ENCODE results near the gene ASCC1.

ASCC1 gene

DNA sequence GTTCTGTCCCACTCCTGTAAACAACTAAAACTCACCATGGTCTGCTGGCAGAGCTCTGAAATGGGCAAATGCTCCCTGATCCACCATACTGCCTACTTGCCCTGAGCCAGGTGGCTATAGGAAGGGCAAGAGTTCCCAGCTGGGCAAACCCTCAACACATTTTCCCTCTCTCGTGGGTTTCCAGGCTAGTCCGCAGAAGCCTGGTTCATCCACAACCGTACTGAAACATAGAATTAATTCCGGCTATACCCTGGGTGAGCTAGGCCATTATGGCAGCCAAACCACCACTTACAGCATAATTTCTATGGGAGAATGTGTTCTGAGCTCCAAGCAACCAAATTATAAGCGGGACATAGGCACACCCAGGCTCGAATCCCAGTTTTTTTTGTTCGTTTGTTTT lies 37.5 kb upstream of the ASCC1 start:
- no peak for TF ChIP-seq ZFX (IDR thresholded peaks at IDR 0.05)
- TF ChIP-seq, protein P1, sequence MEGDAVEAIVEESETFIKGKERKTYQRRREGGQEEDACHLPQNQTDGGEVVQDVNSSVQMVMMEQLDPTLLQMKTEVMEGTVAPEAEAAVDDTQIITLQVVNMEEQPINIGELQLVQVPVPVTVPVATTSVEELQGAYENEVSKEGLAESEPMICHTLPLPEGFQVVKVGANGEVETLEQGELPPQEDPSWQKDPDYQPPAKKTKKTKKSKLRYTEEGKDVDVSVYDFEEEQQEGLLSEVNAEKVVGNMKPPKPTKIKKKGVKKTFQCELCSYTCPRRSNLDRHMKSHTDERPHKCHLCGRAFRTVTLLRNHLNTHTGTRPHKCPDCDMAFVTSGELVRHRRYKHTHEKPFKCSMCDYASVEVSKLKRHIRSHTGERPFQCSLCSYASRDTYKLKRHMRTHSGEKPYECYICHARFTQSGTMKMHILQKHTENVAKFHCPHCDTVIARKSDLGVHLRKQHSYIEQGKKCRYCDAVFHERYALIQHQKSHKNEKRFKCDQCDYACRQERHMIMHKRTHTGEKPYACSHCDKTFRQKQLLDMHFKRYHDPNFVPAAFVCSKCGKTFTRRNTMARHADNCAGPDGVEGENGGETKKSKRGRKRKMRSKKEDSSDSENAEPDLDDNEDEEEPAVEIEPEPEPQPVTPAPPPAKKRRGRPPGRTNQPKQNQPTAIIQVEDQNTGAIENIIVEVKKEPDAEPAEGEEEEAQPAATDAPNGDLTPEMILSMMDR (conservative IDR thresholded peaks at IDR 0.05): no peak
- H3K27ac ChIP-seq: peak overlapping the region; percentile 68

DNA sequence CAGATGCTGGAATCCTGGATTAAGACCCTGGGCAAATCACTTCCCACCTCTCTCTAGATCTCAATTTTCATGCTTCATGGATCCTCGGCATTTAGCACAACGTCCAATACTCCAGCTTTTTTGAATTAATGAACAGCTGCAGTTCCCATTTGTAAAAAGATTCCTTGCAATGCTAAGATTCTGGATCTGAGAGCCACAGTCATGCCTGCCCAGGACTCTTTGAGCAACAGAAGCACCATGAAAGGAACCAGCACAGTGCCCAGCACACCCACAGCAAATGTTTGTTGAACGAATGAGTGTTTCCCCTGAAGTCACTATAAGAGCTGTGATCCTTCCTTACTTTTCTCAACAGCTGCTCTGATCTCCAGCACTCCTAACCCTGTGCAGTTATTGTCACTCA lies 36.9 kb upstream of the ASCC1 start:
- TF ChIP-seq, protein P1 (conservative IDR thresholded peaks at IDR 0.05): no peak
- TF ChIP-seq ZFX (IDR thresholded peaks at IDR 0.05): no peak
- H3K27ac ChIP-seq: no peak overlapping the region

DNA sequence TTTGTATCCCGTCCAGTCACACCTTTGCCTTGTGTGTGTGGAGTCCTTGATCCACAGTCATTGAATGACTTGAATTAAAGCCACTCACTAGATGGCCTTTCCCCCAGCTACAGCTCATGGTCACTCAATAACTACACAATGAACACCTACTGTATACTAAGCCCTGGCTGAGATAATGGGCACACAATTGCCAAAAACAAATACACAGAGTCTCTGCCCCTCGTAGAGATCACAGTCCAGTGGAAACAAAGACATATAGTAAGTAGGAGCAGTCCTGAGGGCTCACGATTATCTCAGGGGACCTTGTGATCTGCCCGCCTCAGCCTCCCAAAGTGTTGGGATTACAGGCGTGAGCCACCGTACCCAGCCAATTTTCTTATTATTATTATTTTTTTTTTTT lies 35.6 kb upstream of the ASCC1 start:
- TF ChIP-seq, protein P1 (conservative IDR thresholded peaks at IDR 0.05): no peak
- no peak for TF ChIP-seq ZFX (IDR thresholded peaks at IDR 0.05)
- H3K27ac ChIP-seq: no peak overlapping the region

DNA sequence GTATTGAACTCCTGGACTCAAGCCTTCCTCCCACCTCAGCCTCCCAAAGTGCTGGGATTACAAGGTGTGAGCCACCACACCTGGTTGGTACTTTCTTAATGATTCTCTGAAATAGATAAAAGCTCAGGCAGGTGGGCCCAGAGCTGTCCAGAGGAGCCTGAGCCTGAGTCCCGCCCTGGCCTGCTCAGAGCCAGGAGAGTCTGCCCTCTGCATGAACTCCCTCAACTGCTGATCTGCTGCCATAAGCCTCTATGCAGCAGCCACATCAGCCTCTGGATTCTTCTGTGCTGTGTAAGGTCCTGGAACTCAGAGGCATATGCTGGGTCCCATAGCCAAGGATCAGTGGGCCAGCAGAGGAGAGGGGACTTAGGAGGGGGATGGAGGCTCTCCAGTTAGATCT lies 34.6 kb upstream of the ASCC1 start:
- TF ChIP-seq ZFX (IDR thresholded peaks at IDR 0.05): no peak
- TF ChIP-seq, protein P1 (conservative IDR thresholded peaks at IDR 0.05): no peak
- no peak overlapping the region for H3K27ac ChIP-seq

DNA sequence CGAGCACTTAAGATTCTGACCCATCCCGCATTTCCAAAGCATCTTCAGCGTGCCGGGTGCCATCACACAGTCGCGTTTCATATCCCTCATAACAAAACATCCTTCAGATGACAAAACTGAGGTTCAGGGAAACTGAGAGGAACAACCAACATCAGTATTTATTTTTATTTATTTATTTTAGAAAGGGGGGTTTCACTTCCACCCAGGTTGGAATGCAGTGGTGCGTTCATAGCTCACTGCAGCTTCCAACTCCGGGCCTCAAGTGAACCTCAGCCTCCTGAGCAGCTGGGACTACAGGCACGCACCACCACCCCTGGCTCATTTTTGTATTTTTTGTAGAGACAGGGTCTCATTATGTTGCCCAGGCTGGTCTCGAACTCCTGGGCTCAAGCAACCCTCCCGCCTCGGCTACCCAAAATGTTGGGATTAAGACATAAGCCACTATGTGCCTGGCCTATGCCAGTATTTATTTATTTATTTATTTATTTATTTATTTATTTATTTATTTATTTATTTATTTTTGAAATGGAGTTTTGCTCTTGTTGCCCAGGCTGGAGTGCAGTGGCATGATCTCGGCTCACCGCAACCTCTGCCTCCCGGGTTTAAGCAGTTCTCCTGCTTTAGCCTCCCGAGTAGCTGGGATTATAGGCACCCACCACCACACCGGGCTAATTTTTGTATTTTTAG lies 33.2 kb upstream of the ASCC1 start:
- peak overlapping the region; percentile 80 for H3K27ac ChIP-seq

DNA sequence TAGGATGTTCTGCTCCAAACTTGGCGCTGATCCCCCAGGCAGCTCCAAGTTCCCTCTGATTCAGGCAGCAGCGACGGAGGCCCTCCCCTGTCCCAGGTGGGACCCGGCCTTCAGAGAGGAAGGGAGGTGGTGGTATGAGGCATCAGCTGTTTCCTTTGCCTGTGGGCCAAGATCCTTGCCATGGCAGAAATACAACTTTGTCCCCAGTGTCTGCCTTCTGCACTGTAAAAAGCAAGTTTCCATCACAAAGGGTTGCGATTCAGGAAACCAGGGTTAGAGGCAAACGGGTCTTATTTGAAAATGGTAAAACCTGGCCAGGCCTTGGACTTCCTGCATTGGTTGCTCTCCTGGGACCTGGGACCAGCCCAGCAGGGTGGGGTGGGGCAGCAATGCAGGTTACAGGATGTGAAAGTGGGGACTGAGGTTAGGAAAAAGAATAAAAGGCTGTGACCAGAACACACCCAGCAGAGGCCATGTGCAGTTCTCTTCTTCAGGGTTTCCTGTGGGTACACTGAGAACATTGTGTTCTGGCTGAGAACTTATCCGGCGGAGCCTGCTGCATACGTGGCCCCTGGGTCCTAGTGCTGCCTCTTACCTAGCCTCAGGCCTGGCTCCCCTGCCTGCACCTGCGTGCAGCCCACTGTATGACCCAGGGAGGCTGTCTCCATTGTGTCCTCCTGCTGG lies 32.5 kb upstream of the ASCC1 start:
- TF ChIP-seq, protein P1 (conservative IDR thresholded peaks at IDR 0.05): no peak
- TF ChIP-seq ZFX (IDR thresholded peaks at IDR 0.05): no peak
- H3K27ac ChIP-seq: peak overlapping the region; percentile 80

DNA sequence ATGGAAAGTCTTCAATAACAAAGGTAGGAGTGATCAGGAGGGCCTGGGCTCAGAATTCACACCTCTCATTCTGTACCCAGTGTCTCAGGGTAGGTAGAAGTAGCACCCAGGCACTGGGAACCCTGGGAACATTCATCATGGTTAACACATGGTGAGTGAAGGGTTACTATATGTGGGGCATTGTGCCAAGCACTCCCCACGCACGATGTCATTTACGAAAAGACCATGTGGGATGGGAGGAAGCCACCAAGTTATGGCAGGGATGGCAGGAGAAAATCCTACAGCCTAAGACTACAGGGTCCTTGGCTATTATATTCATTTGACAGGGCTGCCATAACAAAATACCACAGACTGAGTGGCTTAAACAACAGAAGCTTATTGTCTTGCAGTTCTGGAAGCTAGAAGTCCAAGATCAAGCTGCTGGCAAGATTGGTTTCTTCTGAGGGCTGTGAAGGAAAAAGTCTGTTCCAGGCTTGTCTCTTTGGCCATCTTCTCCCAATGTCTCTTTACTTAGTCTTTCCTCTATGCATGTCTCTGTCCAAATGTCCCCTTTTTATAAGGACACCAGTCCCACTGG lies 30.0 kb upstream of the ASCC1 start:
- peak overlapping the region; percentile 53 for H3K27ac ChIP-seq
- TF ChIP-seq, protein P1 (conservative IDR thresholded peaks at IDR 0.05): no peak
- TF ChIP-seq ZFX (IDR thresholded peaks at IDR 0.05): no peak
